Stimulated activated CD4-positive, alpha-beta T cell treated with anti-CD3 and anti-CD28 coated beads, Interleukin-4, amount 100 ng/mL, for 48 hours (primary cell): ENCODE results near the gene TNS3.

Experiments used
- DNase-seq, 2 donors: peaks; one replicate each; pipeline ENCODE4 v3.0.0-alpha.2; 2020; ENCODE audit warnings: low read depth in 2 of 2

Gene TNS3

DNA sequence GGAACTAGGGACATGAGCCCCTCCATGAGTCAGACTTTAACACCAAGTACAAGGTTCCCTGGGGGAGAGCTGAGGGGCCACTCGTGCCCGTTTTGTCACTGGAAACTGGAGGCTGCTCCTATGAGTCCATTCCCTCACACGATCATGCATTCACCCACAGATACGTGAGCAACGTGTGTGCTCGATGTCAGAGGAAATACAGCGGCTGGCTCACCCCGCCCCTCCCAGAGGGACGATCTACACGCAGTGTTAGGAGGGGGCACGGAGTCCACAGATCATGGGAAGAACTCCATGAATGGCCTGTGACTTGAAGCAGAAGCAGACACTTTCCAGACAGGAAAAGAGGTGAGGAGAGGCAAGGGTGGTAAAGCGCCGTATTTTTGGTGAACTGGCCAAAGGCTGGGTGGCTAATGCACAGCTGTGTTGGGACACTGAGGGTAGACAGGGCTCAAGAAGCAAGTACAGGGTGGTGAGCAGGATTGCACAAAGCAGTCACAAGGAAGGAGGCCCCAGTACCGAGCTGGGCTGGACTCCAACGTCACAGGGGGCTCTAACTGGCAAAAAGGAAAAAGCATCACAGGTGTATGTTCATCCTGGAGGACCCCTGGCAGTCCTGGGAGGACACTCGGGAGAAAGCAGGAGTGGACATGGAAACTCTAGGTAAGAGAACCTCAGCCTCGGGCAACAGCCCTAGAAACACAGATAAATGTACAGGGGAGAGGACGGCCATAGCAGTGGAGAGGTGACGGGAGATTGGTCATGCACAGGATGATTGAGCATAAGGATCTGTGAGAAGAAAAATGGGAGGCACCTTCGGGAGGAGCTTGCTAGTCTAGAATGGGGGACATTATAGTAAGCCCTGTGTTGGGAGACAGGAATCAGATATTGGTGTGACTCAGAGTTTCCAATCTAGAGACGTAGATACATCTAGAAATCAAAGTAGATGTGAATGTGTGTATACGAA is 41.2 kb downstream of the TNS3 start:
- no peak for DNase-seq

DNA sequence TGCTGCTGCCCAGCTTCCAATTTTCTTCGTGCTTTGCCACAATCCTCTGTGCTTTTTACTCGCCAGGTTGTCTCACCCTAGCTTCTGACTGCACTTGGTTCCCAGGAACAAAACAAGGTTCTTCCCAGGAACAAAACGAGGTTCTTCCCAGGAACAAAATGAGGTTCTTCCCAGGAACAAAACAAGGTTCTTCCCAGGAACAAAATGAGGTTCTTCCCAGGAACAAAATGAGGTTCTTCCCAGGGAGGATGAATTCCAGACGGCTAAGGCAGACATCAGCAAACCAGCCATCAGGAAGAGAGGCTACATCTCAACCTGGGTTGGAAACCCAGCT is 41.9 kb downstream of the TNS3 start:
- DNase-seq = no peak

DNA sequence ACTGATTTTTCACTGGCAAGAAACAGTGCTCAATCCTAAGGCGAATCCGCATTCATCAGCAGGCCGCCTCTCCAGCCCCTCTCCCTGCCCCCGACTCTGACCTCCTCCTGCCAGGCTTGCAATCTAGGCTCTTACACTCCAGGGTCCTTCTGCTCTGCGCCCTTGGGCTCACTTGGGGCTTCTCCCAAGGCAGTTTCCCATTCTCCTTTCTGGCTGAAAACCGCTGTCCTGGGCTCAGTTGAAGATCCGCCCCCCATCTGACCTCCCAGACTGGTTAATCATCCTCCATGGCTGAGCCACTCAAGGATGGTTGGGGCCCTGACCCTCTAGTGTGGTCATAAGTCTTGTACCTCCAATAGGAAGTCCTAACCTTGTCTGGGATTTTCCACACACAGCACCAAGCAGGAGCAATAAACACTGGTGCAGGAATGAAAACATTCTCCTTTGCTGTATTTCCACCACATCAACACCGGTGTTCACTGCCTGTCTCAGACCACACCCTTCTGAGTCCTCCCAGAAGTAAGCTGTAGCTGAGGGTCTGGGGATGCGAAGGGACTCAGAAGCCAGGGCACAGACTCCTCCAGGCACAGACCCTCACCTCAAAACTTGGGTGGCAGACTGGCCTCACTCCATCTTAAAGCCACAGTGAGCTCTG is 42.4 kb downstream of the TNS3 start:
- no peak for DNase-seq

DNA sequence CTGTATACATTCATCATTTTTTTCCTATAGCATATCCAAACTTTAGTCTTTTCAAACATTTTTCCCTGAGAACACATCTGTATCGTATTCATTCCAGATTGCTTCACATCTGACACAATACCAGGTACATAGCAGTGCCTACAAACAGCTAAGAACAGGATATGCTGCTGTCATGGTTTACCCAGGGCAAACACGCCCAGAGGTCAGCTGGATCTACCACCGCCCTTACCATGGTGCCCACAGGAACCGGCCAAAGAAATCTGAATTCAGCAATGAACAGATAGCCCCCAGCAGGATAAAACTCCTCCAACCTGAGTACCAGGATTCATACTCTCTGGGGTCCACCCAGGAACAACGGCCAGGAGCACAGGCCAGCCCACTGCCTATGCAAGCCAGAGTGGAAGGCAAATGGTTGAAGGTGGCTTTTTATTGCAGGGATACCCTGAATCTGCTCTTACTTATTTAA is 43.0 kb downstream of the TNS3 start:
- DNase-seq = no peak

DNA sequence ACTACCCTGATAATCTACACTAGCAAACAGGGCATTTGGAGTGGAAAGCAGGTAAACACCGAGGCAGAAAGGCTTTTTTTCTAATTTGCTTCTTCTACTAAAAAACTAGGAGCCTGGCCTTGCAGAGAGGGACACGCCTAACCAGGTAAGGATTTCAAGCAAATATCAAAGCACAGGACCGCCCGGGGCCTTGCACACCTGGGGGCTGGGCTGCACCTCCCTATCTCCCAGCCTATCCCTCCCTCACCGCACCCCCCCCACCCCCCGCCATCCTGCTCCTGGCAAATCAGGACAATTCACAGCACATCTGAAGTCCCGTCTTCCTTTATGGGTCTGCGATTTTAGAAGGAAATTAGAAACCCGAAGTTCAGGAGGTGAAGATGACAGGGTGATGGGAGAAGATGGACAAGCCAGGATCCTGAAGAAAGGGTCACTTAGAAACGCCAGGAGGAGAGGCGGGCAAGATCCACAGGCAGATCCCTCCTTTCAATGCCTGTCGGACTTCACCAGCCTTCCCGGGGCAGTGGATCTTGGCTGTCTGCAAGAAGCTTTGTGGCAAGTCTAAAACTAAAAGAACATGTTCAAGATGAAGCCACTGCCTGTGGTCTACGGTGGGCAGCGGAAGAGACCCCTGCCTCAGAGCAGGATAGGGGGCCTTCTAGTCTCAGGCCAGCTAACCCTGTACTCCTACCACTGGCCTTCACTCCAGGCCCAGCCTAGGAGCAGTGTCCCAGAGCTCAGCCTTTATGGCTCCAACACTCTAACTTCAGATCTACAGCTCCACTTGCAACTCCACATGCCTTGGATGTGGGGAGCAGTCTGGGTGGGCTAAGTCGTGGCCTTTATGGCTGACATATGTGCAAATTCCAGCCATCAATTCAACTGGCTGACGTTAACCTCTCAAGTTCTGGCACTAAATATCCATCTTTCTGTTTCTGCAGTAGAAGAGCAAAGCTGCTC is 43.9 kb downstream of the TNS3 start:
- no peak for DNase-seq

DNA sequence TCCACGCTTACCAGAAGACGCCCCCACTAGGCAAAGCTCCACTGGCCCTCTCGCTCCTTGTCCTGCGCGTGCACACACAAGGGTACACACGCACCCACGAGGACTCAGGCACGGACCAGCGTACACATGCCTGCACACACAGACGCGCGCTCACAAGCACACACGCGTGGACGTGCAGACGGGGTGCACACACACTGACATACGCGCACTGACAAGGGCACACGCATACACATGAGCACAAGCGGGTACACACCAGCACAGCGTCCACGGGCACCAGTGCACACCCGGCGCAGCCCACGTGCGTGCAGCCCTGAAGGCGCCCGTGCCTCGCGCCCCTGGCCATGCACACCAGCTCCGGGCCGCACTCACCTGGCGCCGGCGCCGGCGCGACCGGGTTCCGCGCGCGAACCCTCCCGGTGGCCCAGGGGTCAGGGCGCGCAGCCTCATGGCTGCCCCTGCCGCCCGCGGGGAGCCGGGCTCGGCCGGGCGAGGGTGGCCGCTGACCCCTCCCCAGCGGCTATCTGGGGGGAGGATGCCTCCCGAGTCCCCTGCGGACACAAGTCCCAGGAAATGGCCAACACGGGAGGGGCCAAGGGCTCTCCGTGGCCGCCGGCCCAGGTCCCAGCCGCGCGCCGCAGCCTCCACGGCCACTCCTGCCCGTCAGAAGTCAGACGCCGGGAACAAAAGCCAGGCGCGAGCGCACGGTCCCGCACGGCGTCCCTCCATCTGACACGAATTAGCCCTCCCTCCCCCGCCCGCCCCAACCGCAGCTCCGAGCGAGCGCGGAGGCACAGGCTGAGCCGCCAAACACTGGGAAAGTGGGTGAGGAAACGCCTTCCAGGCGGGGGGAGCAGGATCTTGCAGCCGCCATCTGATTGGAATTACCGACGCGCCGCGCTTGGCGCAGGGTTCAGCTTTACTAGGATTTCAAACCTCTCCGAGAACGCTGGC is 45.0 kb downstream of the TNS3 start:
- no peak for DNase-seq

DNA sequence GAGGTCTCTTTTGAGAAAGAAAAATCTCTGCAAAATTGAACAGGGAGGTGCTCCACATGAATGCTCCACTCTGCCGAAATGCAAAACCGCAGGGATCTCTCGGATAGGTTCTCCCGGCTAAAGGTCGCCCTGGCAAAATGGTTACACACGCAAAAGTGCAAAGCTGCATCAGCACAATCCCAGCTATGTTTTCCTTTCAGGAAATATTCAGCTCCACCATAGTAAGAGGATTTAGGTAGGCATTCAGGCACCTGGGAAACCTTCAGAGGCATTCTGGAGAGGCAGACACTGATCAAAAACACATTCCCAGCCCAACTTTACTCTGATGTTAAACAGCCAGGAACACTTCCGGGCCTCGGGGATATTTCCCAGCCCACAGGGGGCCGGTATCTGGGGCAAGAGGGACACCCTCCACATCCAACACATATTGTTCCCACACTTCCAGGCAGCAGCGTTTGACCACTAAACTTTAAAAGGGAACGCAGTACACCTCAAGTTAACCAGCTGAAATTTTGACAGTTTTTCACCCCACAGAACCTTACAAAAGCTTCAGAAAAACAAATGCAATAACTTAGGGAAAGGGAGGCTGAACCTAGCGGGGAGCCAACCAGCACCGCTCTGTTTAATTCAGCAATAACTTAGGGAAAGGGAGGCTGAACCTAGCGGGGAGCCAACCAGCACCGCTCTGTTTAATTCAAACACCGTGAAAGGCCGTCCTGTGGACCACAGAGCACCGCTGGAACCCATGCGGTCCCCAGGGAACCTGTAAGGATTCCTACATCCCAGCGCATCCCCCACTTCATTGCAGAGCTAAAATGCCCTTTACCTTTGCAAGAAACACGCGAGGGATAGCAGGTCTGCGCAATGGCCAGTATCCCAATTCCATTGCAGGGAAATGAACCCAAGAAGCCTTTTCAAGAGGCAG is 45.9 kb downstream of the TNS3 start:
- no peak for DNase-seq

DNA sequence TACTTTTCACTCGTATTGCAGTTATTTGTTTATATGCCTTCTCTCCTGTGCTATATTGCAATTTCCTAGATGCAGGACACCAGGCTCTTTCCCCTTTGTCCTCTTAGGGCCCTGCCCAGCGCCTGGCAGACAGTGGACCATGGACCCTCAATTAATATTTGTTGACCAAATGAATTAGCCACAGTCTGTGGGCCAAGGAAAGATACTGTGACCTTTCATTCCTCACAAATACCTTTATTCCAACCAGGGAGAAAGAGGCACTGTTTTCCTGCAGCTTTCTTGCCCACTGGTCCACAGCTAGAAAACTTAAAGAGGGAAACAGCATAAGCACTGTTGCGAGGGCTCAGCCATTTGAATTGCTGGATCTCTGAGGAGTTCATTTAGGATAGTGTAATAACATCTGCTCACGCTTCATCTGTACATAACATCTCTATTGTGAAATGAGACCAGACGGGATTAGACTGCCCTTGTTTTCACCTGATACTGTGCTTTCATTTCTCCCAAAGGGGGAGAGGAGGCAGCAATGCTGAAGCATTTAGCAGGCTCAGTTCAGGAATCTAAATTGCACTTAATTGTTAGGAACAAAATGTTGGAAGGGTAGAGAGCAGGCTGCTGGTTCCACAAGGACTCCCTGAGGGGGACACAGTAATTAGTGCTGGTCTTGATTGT is 46.7 kb downstream of the TNS3 start:
- DNase-seq = no peak

DNA sequence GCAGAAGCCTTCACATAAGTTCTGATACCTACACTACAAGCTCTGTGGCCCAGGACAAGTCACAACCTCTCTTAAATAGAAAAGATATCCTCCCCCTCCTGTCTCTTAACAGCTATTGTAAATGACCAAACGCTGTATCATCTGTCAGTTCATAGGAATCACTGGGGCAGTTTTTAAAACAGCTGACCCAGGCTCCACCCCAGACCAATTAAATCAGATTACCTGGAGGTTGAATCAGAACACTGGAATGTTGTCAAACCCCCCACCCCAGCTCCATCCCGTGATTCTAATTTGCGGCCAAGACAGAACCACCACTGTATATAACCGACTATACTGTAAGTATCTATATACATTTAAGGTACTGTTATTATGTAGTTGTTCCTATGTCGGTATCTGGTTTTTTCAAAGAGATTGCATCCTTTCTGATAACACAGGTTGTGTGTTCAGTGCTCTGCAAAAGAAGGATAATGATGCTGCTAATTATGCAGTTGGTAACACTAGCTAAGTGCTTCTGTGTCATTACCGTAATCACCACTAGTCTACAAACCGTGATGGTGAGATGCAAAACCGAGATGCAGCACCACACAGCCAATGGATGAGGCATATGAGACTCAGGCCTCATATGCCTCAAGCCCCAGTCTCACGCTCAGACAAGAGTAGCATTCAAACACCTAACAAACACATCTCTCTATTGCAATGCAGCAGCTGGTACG is 47.4 kb downstream of the TNS3 start:
- no peak for DNase-seq

DNA sequence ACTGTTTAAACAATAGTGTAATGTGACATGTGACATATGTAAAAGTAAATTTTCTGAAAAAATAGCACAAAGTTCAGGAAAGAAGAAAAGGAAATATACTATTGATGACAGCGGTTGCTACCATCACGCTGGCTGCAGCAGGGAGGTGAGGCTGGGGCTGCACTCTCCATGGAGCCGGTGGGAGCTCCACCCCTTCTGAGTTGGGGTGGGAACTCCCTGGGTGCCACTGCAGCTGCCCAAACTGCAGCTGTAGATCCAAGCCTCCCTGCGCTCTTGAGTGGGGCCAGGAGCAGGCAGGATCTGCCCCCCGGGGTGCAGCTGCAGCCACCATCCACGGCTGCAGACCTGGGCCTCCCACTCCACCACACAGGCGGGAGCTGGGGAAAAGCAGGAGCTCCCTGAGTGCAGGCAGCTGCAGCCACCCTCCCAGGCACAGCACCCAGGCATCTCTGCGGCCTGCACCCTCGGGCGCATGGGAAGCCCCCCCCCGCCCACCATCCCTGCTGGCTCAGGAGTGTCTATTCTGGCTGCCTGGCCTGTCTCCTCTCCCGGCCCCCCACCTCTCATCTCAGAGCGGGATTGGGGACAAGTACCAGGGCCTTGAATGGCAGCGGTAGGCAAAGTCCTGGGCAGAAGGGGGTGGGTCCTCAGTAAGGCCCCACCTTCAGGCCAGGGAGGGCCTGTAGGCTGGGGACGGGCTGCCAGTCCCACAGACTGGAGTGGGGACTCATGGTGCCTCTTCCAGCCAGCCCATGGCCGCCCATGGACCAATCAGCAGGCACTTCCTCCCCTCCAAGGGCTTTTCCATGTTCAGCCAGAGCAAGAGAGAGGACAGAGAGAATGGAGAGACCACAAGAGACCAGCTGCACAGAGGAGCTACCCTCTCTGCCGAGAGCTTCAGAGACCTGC is 50.1 kb downstream of the TNS3 start:
- no peak for DNase-seq

DNA sequence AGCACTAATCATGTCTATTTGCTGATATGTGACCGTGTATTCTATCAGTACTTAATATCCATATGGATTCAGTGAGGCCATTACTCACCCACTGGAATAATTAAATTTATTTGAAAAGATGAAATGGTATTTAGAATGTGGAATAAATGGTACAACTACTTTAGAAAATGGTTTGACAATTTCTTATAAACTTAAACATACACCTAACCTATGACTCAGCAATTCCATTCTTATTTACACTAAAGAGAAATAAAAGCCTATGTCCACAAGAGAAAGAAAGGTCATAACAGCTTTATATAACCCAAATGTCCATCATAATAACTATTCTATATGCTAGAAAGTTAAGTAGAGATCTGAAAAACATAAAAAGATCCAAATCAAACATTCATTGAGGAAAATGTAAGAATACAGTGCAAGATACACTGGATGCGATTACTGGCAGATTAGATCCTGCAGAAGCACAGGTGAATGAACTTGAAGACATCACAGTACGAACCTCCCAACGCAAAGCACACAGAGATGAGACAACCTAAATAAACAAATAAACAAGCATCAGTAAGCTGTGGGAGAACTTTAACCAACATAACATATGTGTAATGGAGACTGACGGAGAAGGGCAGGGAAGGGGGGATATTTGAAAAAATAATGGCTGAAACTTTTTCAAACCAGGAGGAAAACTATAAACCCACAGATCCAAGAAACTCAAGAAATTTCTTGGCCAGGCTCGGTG is 51.9 kb downstream of the TNS3 start:
- no peak for DNase-seq

DNA sequence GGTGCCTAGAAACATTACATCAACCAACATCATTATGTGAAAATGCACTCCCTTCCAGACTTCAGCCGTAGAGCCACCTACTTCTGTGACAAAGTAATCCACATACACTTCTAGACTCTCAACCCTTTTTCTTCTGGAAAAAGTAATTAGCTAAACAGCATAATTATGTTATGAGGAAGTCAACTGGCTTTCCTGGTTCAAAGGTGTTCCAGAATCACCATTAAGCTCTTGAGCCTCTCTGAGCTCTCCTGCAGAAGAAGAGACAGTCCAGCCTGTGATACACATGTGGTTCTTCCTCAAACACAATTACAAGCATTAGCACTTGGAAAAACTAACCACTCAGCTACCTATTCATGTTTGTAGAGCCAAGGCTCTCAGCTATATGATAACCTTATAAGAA is 52.5 kb downstream of the TNS3 start:
- DNase-seq = no peak

DNA sequence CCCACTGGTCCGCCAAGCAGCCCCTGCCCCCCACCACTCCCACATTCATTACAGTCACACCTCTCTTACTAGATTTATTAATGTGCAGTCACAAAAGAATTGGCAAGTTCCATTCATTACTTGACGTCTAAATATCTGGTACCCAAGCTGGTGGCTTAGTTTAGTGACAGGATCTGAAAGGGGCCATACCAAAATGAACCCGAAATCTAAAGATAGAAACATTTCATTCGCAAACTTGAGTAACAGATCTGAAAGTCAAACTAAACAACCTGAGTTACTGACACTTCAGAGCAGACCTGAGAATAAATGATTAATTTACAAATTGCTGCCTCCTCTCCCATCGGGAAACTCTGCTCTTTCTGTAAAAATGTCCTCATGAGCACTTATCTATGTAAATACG is 53.4 kb downstream of the TNS3 start:
- DNase-seq = no peak

DNA sequence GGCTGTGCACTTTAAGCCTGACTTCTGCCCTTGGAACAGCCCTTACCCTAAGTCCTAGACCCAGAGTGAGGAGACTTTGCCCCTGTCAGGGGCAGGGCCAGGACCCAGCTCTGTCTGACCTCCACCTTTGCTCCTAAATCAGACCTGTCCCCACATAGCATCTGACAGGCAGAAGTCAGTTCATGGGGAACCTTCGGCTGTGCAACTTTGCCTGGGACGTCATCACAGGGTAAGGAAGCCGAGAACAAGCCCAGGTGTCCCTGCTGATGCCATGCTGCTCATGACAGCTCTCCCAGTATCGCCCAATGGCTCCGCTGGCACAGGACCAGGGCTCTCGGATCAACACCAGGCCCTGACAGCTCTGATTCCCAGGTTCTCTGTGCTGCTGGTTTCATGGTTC is 55.4 kb downstream of the TNS3 start:
- no peak for DNase-seq

DNA sequence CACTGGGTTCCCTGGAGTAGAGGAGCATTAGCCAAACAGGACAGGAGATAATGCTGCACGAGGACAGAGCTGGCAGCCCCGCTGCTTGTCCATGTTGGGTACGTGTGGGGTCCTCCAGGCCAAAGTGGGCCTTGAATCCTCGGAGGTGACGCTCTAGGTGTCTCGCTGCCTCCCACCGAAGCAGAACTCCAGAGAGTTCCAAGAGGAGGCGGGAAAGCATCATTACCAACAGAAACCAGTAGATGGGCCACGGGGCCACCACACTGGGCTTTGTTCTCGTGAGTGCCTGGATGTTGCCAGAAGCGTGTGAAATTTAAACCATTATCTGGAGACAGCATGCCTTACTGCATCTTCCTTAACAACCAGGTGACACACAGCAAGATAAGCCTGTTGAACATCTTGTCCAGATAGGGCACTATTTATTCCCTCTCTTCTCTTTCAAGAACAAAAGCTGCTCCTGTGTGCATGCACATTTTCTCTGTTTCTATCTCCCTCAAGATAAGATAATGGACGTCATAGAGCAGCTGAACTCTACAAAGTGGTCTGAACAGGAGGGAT is 56.8 kb downstream of the TNS3 start:
- no peak for DNase-seq

DNA sequence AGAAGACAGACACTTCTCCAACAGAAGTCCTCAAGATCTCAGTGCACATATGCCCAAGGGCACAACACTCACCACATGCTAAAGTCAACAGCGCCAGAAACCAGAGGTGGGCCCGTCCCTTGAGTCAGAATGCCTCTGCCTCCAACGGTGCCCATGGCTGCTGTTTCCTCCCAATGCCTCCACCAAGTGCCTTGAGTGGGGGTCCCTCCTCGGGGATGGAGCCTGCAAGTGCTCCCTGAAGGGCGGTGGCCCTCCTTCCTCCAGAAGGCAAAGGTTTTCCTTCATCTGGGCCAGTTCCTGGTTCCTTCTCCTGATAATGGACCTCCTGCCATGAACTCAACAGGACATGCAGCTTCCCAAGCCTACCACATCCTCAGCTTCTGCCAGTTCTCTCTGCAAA is 58.5 kb downstream of the TNS3 start:
- DNase-seq = no peak
